ENCODE results near the gene LRRC71. TPM values are rescaled to one million over a fixed set of nuclear protein-coding genes. Genes with fewer than 3 reads are reported as not detected.

The LRRC71 gene
- total RNA-seq, 2 donors from 2014 or later, result not detected

GRCh38 chr1:156901966-156902915 lies 18.2 kb upstream of the LRRC71 start:
- Histone ChIP-seq H3K27ac (no peak overlapping the region), H3K4me3 (no peak overlapping the region), H3K27me3 (replicated peaks; ENCODE audit: insufficient read depth) (no peaks in the 10 kb centered on the region), H3K4me1 (ENCODE audit: control insufficient read depth in 1 of 2, low read depth in 2 of 2) (peaks cover 10 to 24% of the 10 kb centered on the region in 2 donors), H3K36me3 (no peaks in the 10 kb centered on the region), H3K9me3 (no peaks in the 10 kb centered on the region)
- no peak for TF ChIP-seq CTCF (IDR thresholded peaks at IDR 0.05)
- DNase-seq (ENCODE audit: low spot score) (no peak), ATAC-seq (ENCODE audit: insufficient number of reproducible peaks, low FRiP score, low read depth) (no peak)

GRCh38 chr1:156903328-156904091 lies 16.9 kb upstream of the LRRC71 start:
- Histone ChIP-seq H3K27ac (no peak overlapping the region), H3K36me3 (no peaks in the 10 kb centered on the region), H3K4me1 (ENCODE audit: control insufficient read depth in 1 of 2, low read depth in 2 of 2) (peaks cover 3 to 13% of the 10 kb centered on the region in 2 donors), H3K9me3 (no peaks in the 10 kb centered on the region), H3K4me3 (no peak overlapping the region), H3K27me3 (replicated peaks; ENCODE audit: insufficient read depth) (no peaks in the 10 kb centered on the region)
- no peak for TF ChIP-seq CTCF (IDR thresholded peaks at IDR 0.05)
- DNase-seq (ENCODE audit: low spot score), result no peak
- no peak for ATAC-seq (ENCODE audit: insufficient number of reproducible peaks, low FRiP score, low read depth)

GRCh38 chr1:156904187-156904959 lies 16.1 kb upstream of the LRRC71 start:
- TF ChIP-seq CTCF (IDR thresholded peaks at IDR 0.05), result no peak
- DNase-seq (ENCODE audit: low spot score), result no peak
- no peaks in the 10 kb centered on the region for H3K27me3 ChIP-seq (replicated peaks; ENCODE audit: insufficient read depth)
- H3K36me3 ChIP-seq, result no peaks in the 10 kb centered on the region
- peaks cover 0 to 8% of the 10 kb centered on the region in 2 donors for H3K4me1 ChIP-seq (ENCODE audit: control insufficient read depth in 1 of 2, low read depth in 2 of 2)
- no peak for ATAC-seq (ENCODE audit: insufficient number of reproducible peaks, low FRiP score, low read depth)
- no peak overlapping the region for H3K27ac ChIP-seq
- H3K9me3 ChIP-seq, result no peaks in the 10 kb centered on the region
- H3K4me3 ChIP-seq, result no peak overlapping the region

GRCh38 chr1:156905176-156905575 lies 15.3 kb upstream of the LRRC71 start:
- no peak overlapping the region for H3K4me3 ChIP-seq
- H3K4me1 ChIP-seq (ENCODE audit: control insufficient read depth in 1 of 2, low read depth in 2 of 2), result peaks cover 0 to 8% of the 10 kb centered on the region in 2 donors
- H3K36me3 ChIP-seq, result no peaks in the 10 kb centered on the region
- DNase-seq (ENCODE audit: low spot score) (no peak), ATAC-seq (ENCODE audit: insufficient number of reproducible peaks, low FRiP score, low read depth) (no peak)
- no peaks in the 10 kb centered on the region for H3K9me3 ChIP-seq
- TF ChIP-seq CTCF (IDR thresholded peaks at IDR 0.05), result no peak
- H3K27me3 ChIP-seq (replicated peaks; ENCODE audit: insufficient read depth), result no peaks in the 10 kb centered on the region
- H3K27ac ChIP-seq, result no peak overlapping the region

All from thoracic aorta (tissue), 2 donors.